ENCODE results near the gene VDR. TPM values are rescaled to one million over a fixed set of nuclear protein-coding genes. Genes with fewer than 3 reads are reported as not detected.

Gene VDR
- polyA plus RNA-seq, 1 donor (not counting 4 experiments of a cell fraction or from before 2014, with no cell fraction given): 43.3 TPM

GRCh38 chr12:47907851-47908454 lies 3.2 kb upstream of the VDR start:
- H3K4me2 ChIP-seq (ENCODE audit: control insufficient read depth, extremely low read depth, insufficient read depth, low read depth, low read length): no peak overlapping the region
- no peak for FAIRE-seq
- H3K79me2 ChIP-seq (ENCODE audit: control insufficient read depth, insufficient read depth, low read length): peaks cover 12% of the 10 kb centered on the region
- dilution Hi-C loops (cut with MboI; ENCODE audit: extremely low pct_ligation_motif_present, low sequenced_read_pairs): no loop called here
- no peaks in the 10 kb centered on the region for H3K27me3 ChIP-seq (ENCODE audit: control insufficient read depth, extremely low read depth, insufficient read depth, low read length)
- no peak overlapping the region for H2AFZ ChIP-seq (ENCODE audit: control insufficient read depth, low read length)
- peaks cover 30% of the 10 kb centered on the region for H3K4me1 ChIP-seq (ENCODE audit: control insufficient read depth, extremely low read depth, insufficient read depth, low read length)
- no peaks in the 10 kb centered on the region for H3K36me3 ChIP-seq (ENCODE audit: control insufficient read depth in 2 of 2, extremely low read depth in 1 of 2, insufficient read depth in 2 of 2, low read length in 2 of 2)
- no peak for DNase-seq (ENCODE audit: low read depth, low spot score)
- H4K20me1 ChIP-seq (ENCODE audit: control insufficient read depth, extremely low read depth, insufficient read depth, low read length): peaks cover 5% of the 10 kb centered on the region
- no peaks in the 10 kb centered on the region for H3K9me3 ChIP-seq (ENCODE audit: control insufficient read depth, low read depth, low read length)
- H3K27ac ChIP-seq (ENCODE audit: control insufficient read depth, insufficient read depth, low read length): no peak overlapping the region
- H3K4me3 ChIP-seq (ENCODE audit: control insufficient read depth in 2 of 3, extremely low read depth in 1 of 3, insufficient read depth in 2 of 3, low read depth in 1 of 3, low read length in 3 of 3): no peak overlapping the region
- H3K9me1 ChIP-seq (ENCODE audit: control insufficient read depth, extremely low read depth, insufficient read depth, low read length): no peaks in the 10 kb centered on the region
- H3K9ac ChIP-seq (ENCODE audit: control insufficient read depth, extremely low read depth, insufficient read depth, low read length): no peak overlapping the region
- TF ChIP-seq CTCF (optimal IDR thresholded peaks at IDR 0.05 in 1 of 3, IDR thresholded peaks at IDR 0.05 in 1 of 3, conservative IDR thresholded peaks at IDR 0.05 in 1 of 3; ENCODE audit: extremely low read depth in 1 of 3, insufficient read depth in 2 of 3, low read length in 3 of 3) (no peak), EZH2 (IDR thresholded peaks at IDR 0.05; ENCODE audit: low read length) (no peak)

GRCh38 chr12:47903927-47904712 lies 674 bp downstream of the VDR start:
- peaks cover 9% of the 10 kb centered on the region for H3K9me1 ChIP-seq (ENCODE audit: control insufficient read depth, extremely low read depth, insufficient read depth, low read length)
- DNase-seq (ENCODE audit: low read depth, low spot score) (no peak), FAIRE-seq (peak; percentile 79)
- no peaks in the 10 kb centered on the region for H3K27me3 ChIP-seq (ENCODE audit: control insufficient read depth, extremely low read depth, insufficient read depth, low read length)
- peak overlapping the region; percentile 74 for H3K9ac ChIP-seq (ENCODE audit: control insufficient read depth, extremely low read depth, insufficient read depth, low read length)
- peaks cover 6 to 20% of the 10 kb centered on the region in 2 experiments for H3K36me3 ChIP-seq (ENCODE audit: control insufficient read depth in 2 of 2, extremely low read depth in 1 of 2, insufficient read depth in 2 of 2, low read length in 2 of 2)
- H3K4me3 ChIP-seq (ENCODE audit: control insufficient read depth in 2 of 3, extremely low read depth in 1 of 3, insufficient read depth in 2 of 3, low read depth in 1 of 3, low read length in 3 of 3): peak overlapping the region; percentile 73 to 90 (median 74)
- H2AFZ ChIP-seq (ENCODE audit: control insufficient read depth, low read length): peak overlapping the region; percentile 35
- peak overlapping the region; percentile 93 for H3K4me2 ChIP-seq (ENCODE audit: control insufficient read depth, extremely low read depth, insufficient read depth, low read depth, low read length)
- H3K79me2 ChIP-seq (ENCODE audit: control insufficient read depth, insufficient read depth, low read length): peaks cover 50% of the 10 kb centered on the region
- H3K4me1 ChIP-seq (ENCODE audit: control insufficient read depth, extremely low read depth, insufficient read depth, low read length): peaks cover 50% of the 10 kb centered on the region
- no peak for TF ChIP-seq EZH2 (IDR thresholded peaks at IDR 0.05; ENCODE audit: low read length)
- peak in 1 of 3 experiments; percentile 29 for TF ChIP-seq CTCF (optimal IDR thresholded peaks at IDR 0.05 in 1 of 3, IDR thresholded peaks at IDR 0.05 in 1 of 3, conservative IDR thresholded peaks at IDR 0.05 in 1 of 3; ENCODE audit: extremely low read depth in 1 of 3, insufficient read depth in 2 of 3, low read length in 3 of 3)
- no peaks in the 10 kb centered on the region for H3K9me3 ChIP-seq (ENCODE audit: control insufficient read depth, low read depth, low read length)
- H4K20me1 ChIP-seq (ENCODE audit: control insufficient read depth, extremely low read depth, insufficient read depth, low read length): peaks cover 26% of the 10 kb centered on the region
- peak overlapping the region; percentile 69 for H3K27ac ChIP-seq (ENCODE audit: control insufficient read depth, insufficient read depth, low read length)
- dilution Hi-C loops (cut with MboI; ENCODE audit: extremely low pct_ligation_motif_present, low sequenced_read_pairs): no loop called here
